ENCODE results near the gene BCL2. TPM values are rescaled to one million over a fixed set of nuclear protein-coding genes. Genes with fewer than 3 reads are reported as not detected.
"Not testable (repeated sequence)": the region's sequence is repeated elsewhere in the genome, so short reads cannot be mapped to it uniquely, and the experiment has no call there.

Gene BCL2
- total and polyA plus RNA-seq, 7 donors, result 2.8 to 25.7 (median 11.3) TPM

GRCh38 chr18:63236406-63236805 lies 83.2 kb downstream of the BCL2 start:
- H3K36me3 ChIP-seq, result no peaks in the 10 kb centered on the region
- H3K4me1 ChIP-seq, result peaks cover 0 to 43% (median 26%) of the 10 kb centered on the region in 4 donors
- 86 to 91% methylated on average over 14 of the region's 14 CpGs for WGBS, 2 donors
- H3K9me3 ChIP-seq, result no peaks in the 10 kb centered on the region
- H3K4me3 ChIP-seq, result peak overlapping the region in 1 of 4 donors; percentile 6
- no peaks in the 10 kb centered on the region for H3K27me3 ChIP-seq
- TF ChIP-seq POLR2A (IDR thresholded peaks at IDR 0.05) (no peak), POLR2AphosphoS5 (IDR thresholded peaks at IDR 0.05) (peak in 2 of 4 donors; percentile 7 to 15)
- intact Hi-C loops (cut with DNase I), result loop anchor here (5.0 kb wide), 3 partner anchors 49 to 89 kb away; partner anchors contain the start of gene BCL2
- no peak for DNase-seq
- H3K27ac ChIP-seq, result peak overlapping the region; percentile 78 to 88 (median 84)

- not testable (repeated sequence) for DNase-seq, H3K4me3 ChIP-seq, H3K27me3 ChIP-seq, H3K9me3 ChIP-seq, H3K36me3 ChIP-seq
- WGBS, 2 donors, result 83 to 92% methylated on average over 4 of the region's 4 CpGs
- intact Hi-C loops (cut with DNase I), result loop anchor here (5.0 kb wide), 3 partner anchors 49 to 89 kb away; partner anchors contain the start of gene BCL2
- peak overlapping the region in 3 of 4 donors; percentile 7 to 88 (median 29) for H3K27ac ChIP-seq
- peaks cover 0 to 43% (median 26%) of the 10 kb centered on the region in 4 donors for H3K4me1 ChIP-seq
Measured at GRCh38 chr18:63235920-63236319, 83.6 kb downstream of the BCL2 start.

- WGBS, 2 donors, result 29% methylated on average over 3 of the region's 3 CpGs
- Histone ChIP-seq H3K36me3 (no peaks in the 10 kb centered on the region), H3K4me3 (no peak overlapping the region), H3K27me3 (no peaks in the 10 kb centered on the region), H3K9me3 (no peaks in the 10 kb centered on the region), H3K4me1 (peaks cover 0 to 49% (median 30%) of the 10 kb centered on the region in 4 donors), H3K27ac (no peak overlapping the region)
- no peak for DNase-seq
- TF ChIP-seq CTCF (IDR thresholded peaks at IDR 0.05) (no peak), EP300 (IDR thresholded peaks at IDR 0.05) (no peak), POLR2A (IDR thresholded peaks at IDR 0.05) (no peak), POLR2AphosphoS5 (IDR thresholded peaks at IDR 0.05) (no peak)
- intact Hi-C loops (cut with DNase I), result loop anchor here (5.0 kb wide), 3 partner anchors 48 to 88 kb away; partner anchors contain the start of gene BCL2
Measured at GRCh38 chr18:63234841-63235240, 84.7 kb downstream of the BCL2 start.

GRCh38 chr18:63234432-63234831 lies 85.1 kb downstream of the BCL2 start:
- WGBS, 2 donors, result 96 to 97% methylated on average over 5 of the region's 5 CpGs
- Histone ChIP-seq H3K27me3 (no peaks in the 10 kb centered on the region), H3K9me3 (no peaks in the 10 kb centered on the region), H3K27ac (no peak overlapping the region), H3K4me1 (peaks cover 0 to 52% (median 33%) of the 10 kb centered on the region in 4 donors), H3K4me3 (no peak overlapping the region), H3K36me3 (no peaks in the 10 kb centered on the region)
- TF ChIP-seq EP300 (IDR thresholded peaks at IDR 0.05) (no peak), POLR2AphosphoS5 (IDR thresholded peaks at IDR 0.05) (no peak), POLR2A (IDR thresholded peaks at IDR 0.05) (no peak), CTCF (IDR thresholded peaks at IDR 0.05) (no peak)
- DNase-seq, result no peak
- intact Hi-C loops (cut with DNase I), result no loop called here

DNA sequence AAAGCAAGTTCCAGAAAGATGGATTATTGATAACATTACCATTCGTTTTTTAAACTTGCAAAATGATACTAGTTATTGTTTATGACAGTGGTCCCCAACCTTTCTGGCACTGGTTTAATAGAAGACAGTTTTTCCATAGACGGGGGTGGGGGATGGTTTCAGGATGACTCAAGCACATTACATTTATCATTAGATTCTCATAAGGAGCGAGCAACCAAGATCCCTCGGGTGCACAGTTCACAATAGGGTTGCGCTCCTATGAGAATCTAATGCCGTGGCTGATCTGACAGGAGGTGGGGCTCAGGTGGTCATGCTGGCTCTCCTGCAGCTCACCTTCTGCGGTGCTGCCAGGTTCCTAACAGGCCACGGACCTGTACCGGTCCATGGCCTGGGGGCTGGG lies 86.2 kb downstream of the BCL2 start:
- TF ChIP-seq POLR2A (IDR thresholded peaks at IDR 0.05) (no peak), EP300 (IDR thresholded peaks at IDR 0.05) (no peak), CTCF (IDR thresholded peaks at IDR 0.05) (no peak), POLR2AphosphoS5 (IDR thresholded peaks at IDR 0.05) (no peak)

GRCh38 chr18:63232826-63233225 lies 86.7 kb downstream of the BCL2 start:
- Histone ChIP-seq H3K9me3 (no peaks in the 10 kb centered on the region), H3K4me3 (no peak overlapping the region), H3K27ac (no peak overlapping the region), H3K27me3 (no peaks in the 10 kb centered on the region), H3K36me3 (no peaks in the 10 kb centered on the region), H3K4me1 (peaks cover 0 to 40% (median 21%) of the 10 kb centered on the region in 4 donors)
- WGBS, 2 donors, result 66 to 80% methylated on average over 2 of the region's 2 CpGs
- TF ChIP-seq POLR2AphosphoS5 (IDR thresholded peaks at IDR 0.05) (no peak), CTCF (IDR thresholded peaks at IDR 0.05) (no peak), POLR2A (IDR thresholded peaks at IDR 0.05) (no peak), EP300 (IDR thresholded peaks at IDR 0.05) (no peak)
- DNase-seq, result no peak
- intact Hi-C loops (cut with DNase I), result no loop called here

More for the DNA sequence above, 86.2 kb downstream of the BCL2 start:
- H3K4me1 ChIP-seq, result peaks cover 0 to 44% (median 26%) of the 10 kb centered on the region in 4 donors
- intact Hi-C loops (cut with DNase I), result no loop called here
- no peaks in the 10 kb centered on the region for H3K9me3 ChIP-seq
- H3K4me3 ChIP-seq, result no peak overlapping the region
- 87 to 88% methylated on average over 9 of the region's 9 CpGs for WGBS, 2 donors
- no peaks in the 10 kb centered on the region for H3K36me3 ChIP-seq
- no peak overlapping the region for H3K27ac ChIP-seq
- DNase-seq, result no peak
- H3K27me3 ChIP-seq, result no peaks in the 10 kb centered on the region

Measured in sigmoid colon (tissue), 7 donors.